HFF-Myc (cell line): ENCODE measurements around the gene HMG20B.

Experiments used
- DNase-seq: peaks from one replicate; pipeline ENCODE4 v3.0.0-alpha.2; 2011; ENCODE audit warnings: low read depth; ENCODE audit errors: extremely low read depth
- H3K4me3 ChIP-seq: replicated peaks from 2 replicates; pipeline ENCODE4 v1.5.1; 2011; ENCODE audit warnings: low read depth, mild to moderate bottlenecking, control low read depth, low read length
- CTCF ChIP-seq: IDR thresholded peaks from 2 replicates; pipeline ENCODE4 v1.5.1; 2012; ENCODE audit warnings: mild to moderate bottlenecking, low read depth, low read length, control low read depth; ENCODE audit errors: missing control alignments

The HMG20B gene

GRCh38 chr19:3618811-3619630, 46.3 kb downstream of the HMG20B start:
- H3K4me3 ChIP-seq = no peak overlapping the region
- no peak for DNase-seq
- TF ChIP-seq CTCF = no peak

- DNase-seq = no peak
Measured at GRCh38 chr19:3619631-3620012, 46.9 kb downstream of the HMG20B start.

GRCh38 chr19:3620145-3620816, 47.5 kb downstream of the HMG20B start:
- DNase-seq = no peak
- no peak overlapping the region for H3K4me3 ChIP-seq
- TF ChIP-seq CTCF = no peak

More at GRCh38 chr19:3619631-3620012, 46.9 kb downstream of the HMG20B start:
- H3K4me3 ChIP-seq = no peak overlapping the region
- no peak for TF ChIP-seq CTCF

GRCh38 chr19:3620817-3621547, 48.2 kb downstream of the HMG20B start:
- DNase-seq = no peak
- no peak overlapping the region for H3K4me3 ChIP-seq
- no peak for TF ChIP-seq CTCF

- H3K4me3 ChIP-seq = no peak overlapping the region
- no peak for TF ChIP-seq CTCF
- DNase-seq = no peak
Measured at GRCh38 chr19:3621689-3622088, 48.9 kb downstream of the HMG20B start.

GRCh38 chr19:3622224-3622623, 49.5 kb downstream of the HMG20B start:
- TF ChIP-seq CTCF = no peak
- no peak overlapping the region for H3K4me3 ChIP-seq
- DNase-seq = no peak
